Measurements from ENCODE around the gene OMP. TPM values are rescaled to one million over a fixed set of nuclear protein-coding genes. Genes with fewer than 3 reads are reported as not detected.

Gene OMP
- total and polyA plus RNA-seq, 2 donors (not counting 1 experiment from before 2014, with no cell fraction given), result not detected

DNA sequence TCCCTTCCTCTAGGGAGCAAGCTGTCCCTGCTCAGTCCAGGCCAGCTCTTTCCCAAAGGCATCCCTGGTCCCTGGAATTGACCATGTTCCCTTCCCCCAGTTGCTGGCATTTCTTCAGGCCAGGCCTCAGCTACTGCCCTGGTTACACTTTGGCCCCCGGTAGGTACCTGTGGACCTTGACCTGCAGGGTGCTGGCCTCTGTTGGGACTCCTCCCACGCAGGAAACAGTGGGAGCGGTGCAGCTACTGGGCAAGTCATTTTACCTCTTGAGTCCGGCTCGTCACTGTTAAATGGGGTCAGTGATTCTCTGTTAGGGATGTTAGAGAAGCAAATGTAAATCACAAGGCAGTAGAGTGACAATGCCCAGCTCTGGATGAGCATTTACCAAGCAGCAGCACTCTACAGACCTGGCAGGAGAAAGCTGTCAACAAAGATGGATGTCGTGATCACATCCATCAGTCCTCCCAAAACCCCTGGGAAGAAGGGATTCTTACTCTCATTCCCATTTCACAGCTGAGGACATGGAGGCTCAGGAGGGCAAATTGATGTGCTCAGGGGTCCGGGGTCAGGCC is 42.3 kb downstream of the OMP start:
- H3K4me1 Mint-ChIP-seq, result peaks cover 7% of the 10 kb centered on the region
- H3K9me3 Mint-ChIP-seq (ENCODE audit: insufficient read depth), result no peaks in the 10 kb centered on the region
- Histone ChIP-seq H4K20me1 (ENCODE audit: control insufficient read depth, insufficient read depth, low read length, poor library complexity, severe bottlenecking) (no peaks in the 10 kb centered on the region), H3K4me2 (replicated peaks; ENCODE audit: low read depth, low read length, poor library complexity, severe bottlenecking) (no peak overlapping the region), H3K9ac (ENCODE audit: low read length) (no peak overlapping the region), H3K27me3 (replicated peaks in 1 of 4; ENCODE audit: control extremely low read depth in 1 of 4, control insufficient read depth in 3 of 4, insufficient read depth in 4 of 4, low read length in 3 of 4) (peaks cover 0 to 11% (median 3%) of the 10 kb centered on the region in 4 experiments), H3K27ac (ENCODE audit: low read length in 2 of 2) (no peak overlapping the region), H3K79me2 (ENCODE audit: control insufficient read depth, insufficient read depth, low read length) (no peaks in the 10 kb centered on the region), H3K36me3 (replicated peaks in 1 of 2; ENCODE audit: control extremely low read depth in 1 of 2, control insufficient read depth in 1 of 2, extremely low read depth in 1 of 2, insufficient read depth in 2 of 2, low read length in 1 of 2) (no peaks in the 10 kb centered on the region), H3K4me1 (ENCODE audit: control insufficient read depth in 2 of 2, insufficient read depth in 2 of 2, low read length in 2 of 2) (peaks cover 0 to 9% of the 10 kb centered on the region in 2 donors), H3K4me3 (ENCODE audit: control extremely low read depth in 1 of 5, extremely low read depth in 1 of 5, insufficient read depth in 1 of 5, low read depth in 2 of 5, low read length in 4 of 5) (no peak overlapping the region), H3K9me3 (ENCODE audit: control extremely low read depth in 1 of 3, control insufficient read depth in 2 of 3, insufficient read depth in 1 of 3, low read length in 2 of 3) (no peaks in the 10 kb centered on the region), H2AFZ (ENCODE audit: insufficient read depth, low read depth, low read length, poor library complexity, severe bottlenecking) (no peak overlapping the region)
- H3K27ac Mint-ChIP-seq, result no peak overlapping the region
- ATAC-seq (ENCODE audit: low read depth), result no peak
- CTCF ChIA-PET, result interaction anchor here (1.0 kb wide), 1 partner anchor 18 kb away, joined by 3 read pairs; no protein-coding TSS in a partner anchor
- no peak for TF ChIP-seq EZH2 (IDR thresholded peaks at IDR 0.05; ENCODE audit: borderline replicate concordance, insufficient read depth, low read depth, low read length, poor library complexity, severe bottlenecking)
- TF ChIP-seq, protein P1, sequence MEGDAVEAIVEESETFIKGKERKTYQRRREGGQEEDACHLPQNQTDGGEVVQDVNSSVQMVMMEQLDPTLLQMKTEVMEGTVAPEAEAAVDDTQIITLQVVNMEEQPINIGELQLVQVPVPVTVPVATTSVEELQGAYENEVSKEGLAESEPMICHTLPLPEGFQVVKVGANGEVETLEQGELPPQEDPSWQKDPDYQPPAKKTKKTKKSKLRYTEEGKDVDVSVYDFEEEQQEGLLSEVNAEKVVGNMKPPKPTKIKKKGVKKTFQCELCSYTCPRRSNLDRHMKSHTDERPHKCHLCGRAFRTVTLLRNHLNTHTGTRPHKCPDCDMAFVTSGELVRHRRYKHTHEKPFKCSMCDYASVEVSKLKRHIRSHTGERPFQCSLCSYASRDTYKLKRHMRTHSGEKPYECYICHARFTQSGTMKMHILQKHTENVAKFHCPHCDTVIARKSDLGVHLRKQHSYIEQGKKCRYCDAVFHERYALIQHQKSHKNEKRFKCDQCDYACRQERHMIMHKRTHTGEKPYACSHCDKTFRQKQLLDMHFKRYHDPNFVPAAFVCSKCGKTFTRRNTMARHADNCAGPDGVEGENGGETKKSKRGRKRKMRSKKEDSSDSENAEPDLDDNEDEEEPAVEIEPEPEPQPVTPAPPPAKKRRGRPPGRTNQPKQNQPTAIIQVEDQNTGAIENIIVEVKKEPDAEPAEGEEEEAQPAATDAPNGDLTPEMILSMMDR (IDR thresholded peaks at IDR 0.05), result no peak
- POLR2A ChIA-PET, result no interaction called here
- H3K4me3 Mint-ChIP-seq, result no peak overlapping the region
- no peak for DNase-seq
- 96% methylated on average over 6 of the region's 7 CpGs for WGBS (ENCODE audit: insufficient coverage)
- peaks cover 14% of the 10 kb centered on the region for H3K27me3 Mint-ChIP-seq
- intact Hi-C loops (cut with micrococcal nuclease), result no loop called here

DNA sequence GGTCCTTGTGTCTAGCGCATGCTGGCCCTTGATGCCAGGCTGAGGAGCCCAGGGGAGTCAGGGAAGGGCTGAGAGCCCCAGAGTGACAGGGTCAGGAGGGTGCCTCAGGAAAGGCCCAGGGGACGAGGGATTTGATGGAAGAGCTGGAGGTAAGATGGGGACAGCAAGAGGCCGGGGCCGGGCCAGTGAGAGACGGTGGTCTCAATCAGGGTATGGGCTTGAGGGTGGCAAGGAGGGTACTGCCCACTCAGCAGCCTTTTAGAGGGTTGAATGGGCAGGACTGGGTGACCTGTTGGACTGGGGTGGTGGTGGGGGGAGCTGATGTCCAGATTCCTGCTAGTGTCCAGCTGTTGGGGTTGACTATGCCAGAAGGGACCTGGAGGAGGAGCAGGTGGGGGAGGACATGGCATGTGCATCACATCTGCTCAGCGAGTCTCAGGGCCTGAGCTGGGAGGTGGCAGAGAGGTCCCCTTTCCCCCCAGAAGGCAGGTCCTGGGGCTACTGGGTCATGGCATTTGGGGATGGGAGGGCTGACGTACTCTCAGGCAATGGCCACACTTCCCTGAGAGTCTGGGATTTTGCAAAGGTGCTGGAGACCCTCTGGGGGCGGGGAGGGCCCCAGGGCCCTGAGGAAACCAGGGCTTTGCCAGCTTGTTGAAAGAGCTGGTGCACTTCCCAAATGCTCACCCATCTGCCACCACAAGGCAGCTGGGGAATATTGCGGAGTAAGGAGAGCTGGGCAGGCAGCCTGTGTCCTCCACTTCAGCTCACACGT is 43.8 kb downstream of the OMP start:
- no peak overlapping the region for H3K27ac ChIP-seq (ENCODE audit: low read length in 2 of 2)
- 94% methylated on average over 9 of the region's 10 CpGs for WGBS (ENCODE audit: insufficient coverage)
- H3K36me3 ChIP-seq (replicated peaks in 1 of 2; ENCODE audit: control extremely low read depth in 1 of 2, control insufficient read depth in 1 of 2, extremely low read depth in 1 of 2, insufficient read depth in 2 of 2, low read length in 1 of 2), result no peaks in the 10 kb centered on the region
- ATAC-seq (ENCODE audit: low read depth) (no peak), DNase-seq (no peak)
- ChIA-PET POLR2A (no interaction called here), CTCF (interaction anchor here (0.9 to 3.4 kb wide), 2 partner anchors 20 to 55 kb away, joined by 3 to 14 read pairs; partner anchors contain the start of gene MYO7A)
- no peaks in the 10 kb centered on the region for H3K9me3 ChIP-seq (ENCODE audit: control extremely low read depth in 1 of 3, control insufficient read depth in 2 of 3, insufficient read depth in 1 of 3, low read length in 2 of 3)
- Mint-ChIP-seq H3K27me3 (peaks cover 12% of the 10 kb centered on the region), H3K27ac (no peak overlapping the region), H3K4me1 (peaks cover 7% of the 10 kb centered on the region), H3K9me3 (ENCODE audit: insufficient read depth) (no peaks in the 10 kb centered on the region), H3K4me3 (no peak overlapping the region)
- no peaks in the 10 kb centered on the region for H4K20me1 ChIP-seq (ENCODE audit: control insufficient read depth, insufficient read depth, low read length, poor library complexity, severe bottlenecking)
- TF ChIP-seq, protein P1 (IDR thresholded peaks at IDR 0.05), result no peak
- no peak for TF ChIP-seq EZH2 (IDR thresholded peaks at IDR 0.05; ENCODE audit: borderline replicate concordance, insufficient read depth, low read depth, low read length, poor library complexity, severe bottlenecking)
- H3K27me3 ChIP-seq (replicated peaks in 1 of 4; ENCODE audit: control extremely low read depth in 1 of 4, control insufficient read depth in 3 of 4, insufficient read depth in 4 of 4, low read length in 3 of 4), result peaks cover 0 to 11% (median 3%) of the 10 kb centered on the region in 4 experiments
- peaks cover 0 to 9% of the 10 kb centered on the region in 2 donors for H3K4me1 ChIP-seq (ENCODE audit: control insufficient read depth in 2 of 2, insufficient read depth in 2 of 2, low read length in 2 of 2)
- H3K9ac ChIP-seq (ENCODE audit: low read length), result no peak overlapping the region
- intact Hi-C loops (cut with micrococcal nuclease), result no loop called here
- no peak overlapping the region for H3K4me2 ChIP-seq (replicated peaks; ENCODE audit: low read depth, low read length, poor library complexity, severe bottlenecking)
- no peak overlapping the region for H3K4me3 ChIP-seq (ENCODE audit: control extremely low read depth in 1 of 5, extremely low read depth in 1 of 5, insufficient read depth in 1 of 5, low read depth in 2 of 5, low read length in 4 of 5)
- H3K79me2 ChIP-seq (ENCODE audit: control insufficient read depth, insufficient read depth, low read length), result no peaks in the 10 kb centered on the region
- H2AFZ ChIP-seq (ENCODE audit: insufficient read depth, low read depth, low read length, poor library complexity, severe bottlenecking), result no peak overlapping the region
